Measurements from ENCODE around the gene ARSI.

Gene ARSI

GRCh38 chr5:150315245-150315644 lies 12.5 kb upstream of the ARSI start:
- CTCF ChIA-PET: interaction anchor here (0.6 kb wide), 1 partner anchor 896 kb away, joined by 4 read pairs; no protein-coding TSS in a partner anchor
- POLR2A ChIA-PET: no interaction called here
- TF ChIP-seq BHLHE40 (IDR thresholded peaks at IDR 0.05; ENCODE audit: borderline replicate concordance): no peak
- no peak for TF ChIP-seq PKNOX1 (IDR thresholded peaks at IDR 0.05)
- no peak for TF ChIP-seq FOXK2 (IDR thresholded peaks at IDR 0.05)
- no peak for TF ChIP-seq SUZ12 (IDR thresholded peaks at IDR 0.05)
- TF ChIP-seq CTBP1 (IDR thresholded peaks at IDR 0.05; ENCODE audit: borderline replicate concordance): no peak
- TF ChIP-seq SP1 (IDR thresholded peaks at IDR 0.05): no peak
- TF ChIP-seq NFRKB (IDR thresholded peaks at IDR 0.05): no peak
- TF ChIP-seq L3MBTL2 (conservative IDR thresholded peaks at IDR 0.05): no peak
- no peak for TF ChIP-seq TARDBP (IDR thresholded peaks at IDR 0.05)
- TF ChIP-seq FOXM1 (IDR thresholded peaks at IDR 0.05; ENCODE audit: borderline replicate concordance): no peak
- TF ChIP-seq LEF1 (IDR thresholded peaks at IDR 0.05; ENCODE audit: borderline replicate concordance): no peak
- no peak for TF ChIP-seq ELF4 (IDR thresholded peaks at IDR 0.05)
- TF ChIP-seq FOXA1 (IDR thresholded peaks at IDR 0.05): no peak
- TF ChIP-seq ZNF384 (IDR thresholded peaks at IDR 0.05): no peak
- no peak for TF ChIP-seq ARNT (IDR thresholded peaks at IDR 0.05)
- no peak for TF ChIP-seq HDGF (IDR thresholded peaks at IDR 0.05; ENCODE audit: borderline replicate concordance)
- DNase-seq (ENCODE audit: extremely low spot score): no peak

GRCh38 chr5:150313921-150314716 lies 11.4 kb upstream of the ARSI start:
- no peak for DNase-seq (ENCODE audit: extremely low spot score)
- ChIA-PET CTCF (interaction anchor here (0.7 kb wide), 1 partner anchor 15 kb away, joined by 5 read pairs; no protein-coding TSS in a partner anchor), POLR2A (no interaction called here)
- TF ChIP-seq L3MBTL2 (conservative IDR thresholded peaks at IDR 0.05): no peak
- no peak for TF ChIP-seq CTBP1 (IDR thresholded peaks at IDR 0.05; ENCODE audit: borderline replicate concordance)
- no peak for TF ChIP-seq HDGF (IDR thresholded peaks at IDR 0.05; ENCODE audit: borderline replicate concordance)
- no peak for TF ChIP-seq ZNF384 (IDR thresholded peaks at IDR 0.05)
- TF ChIP-seq LEF1 (IDR thresholded peaks at IDR 0.05; ENCODE audit: borderline replicate concordance): no peak
- no peak for TF ChIP-seq FOXK2 (IDR thresholded peaks at IDR 0.05)
- no peak for TF ChIP-seq PKNOX1 (IDR thresholded peaks at IDR 0.05)
- no peak for TF ChIP-seq SP1 (IDR thresholded peaks at IDR 0.05)
- TF ChIP-seq ARNT (IDR thresholded peaks at IDR 0.05): no peak
- TF ChIP-seq BHLHE40 (IDR thresholded peaks at IDR 0.05; ENCODE audit: borderline replicate concordance): no peak
- TF ChIP-seq ELF4 (IDR thresholded peaks at IDR 0.05): no peak
- TF ChIP-seq FOXA1 (IDR thresholded peaks at IDR 0.05): no peak
- TF ChIP-seq FOXM1 (IDR thresholded peaks at IDR 0.05; ENCODE audit: borderline replicate concordance): no peak
- TF ChIP-seq TARDBP (IDR thresholded peaks at IDR 0.05): no peak
- TF ChIP-seq NFRKB (IDR thresholded peaks at IDR 0.05): no peak

DNA sequence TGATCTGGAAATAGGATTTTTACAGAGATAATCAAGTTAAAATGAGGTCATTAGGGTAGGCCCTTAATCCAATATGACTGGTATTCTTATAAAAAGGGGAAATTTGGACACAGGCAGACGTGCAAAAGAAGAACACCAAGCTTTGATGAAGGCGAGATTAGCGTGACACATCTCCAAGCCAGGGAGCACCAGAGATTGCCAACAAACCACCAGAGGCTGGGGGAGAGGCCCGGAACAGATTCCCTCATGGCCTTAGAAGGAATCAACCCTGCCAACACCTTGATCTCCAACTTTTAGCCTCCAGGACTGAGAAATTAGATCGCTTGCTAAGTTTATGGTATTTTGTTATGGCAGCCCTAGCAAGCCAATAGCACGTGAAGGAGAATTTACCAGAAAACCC lies 10.8 kb upstream of the ARSI start:
- ChIA-PET CTCF (no interaction called here), POLR2A (no interaction called here)
- no peak for DNase-seq (ENCODE audit: extremely low spot score)
- no peak for TF ChIP-seq ZNF384 (IDR thresholded peaks at IDR 0.05)
- no peak for TF ChIP-seq BHLHE40 (IDR thresholded peaks at IDR 0.05; ENCODE audit: borderline replicate concordance)
- no peak for TF ChIP-seq HDGF (IDR thresholded peaks at IDR 0.05; ENCODE audit: borderline replicate concordance)
- no peak for TF ChIP-seq SP1 (IDR thresholded peaks at IDR 0.05)
- no peak for TF ChIP-seq SUZ12 (IDR thresholded peaks at IDR 0.05)
- TF ChIP-seq L3MBTL2 (conservative IDR thresholded peaks at IDR 0.05): no peak
- no peak for TF ChIP-seq ARNT (IDR thresholded peaks at IDR 0.05)
- no peak for TF ChIP-seq ELF4 (IDR thresholded peaks at IDR 0.05)
- TF ChIP-seq FOXK2 (IDR thresholded peaks at IDR 0.05): no peak

- TF ChIP-seq SUZ12 (IDR thresholded peaks at IDR 0.05) (no peak), FOXM1 (IDR thresholded peaks at IDR 0.05; ENCODE audit: borderline replicate concordance) (no peak), FOXA1 (IDR thresholded peaks at IDR 0.05) (no peak), BHLHE40 (IDR thresholded peaks at IDR 0.05; ENCODE audit: borderline replicate concordance) (no peak), PKNOX1 (IDR thresholded peaks at IDR 0.05) (no peak), HDGF (IDR thresholded peaks at IDR 0.05; ENCODE audit: borderline replicate concordance) (no peak), LEF1 (IDR thresholded peaks at IDR 0.05; ENCODE audit: borderline replicate concordance) (no peak), L3MBTL2 (conservative IDR thresholded peaks at IDR 0.05) (no peak), ELF4 (IDR thresholded peaks at IDR 0.05) (no peak), ARNT (IDR thresholded peaks at IDR 0.05) (no peak), SP1 (IDR thresholded peaks at IDR 0.05) (no peak), CTBP1 (IDR thresholded peaks at IDR 0.05; ENCODE audit: borderline replicate concordance) (no peak), ZNF384 (IDR thresholded peaks at IDR 0.05) (no peak), FOXK2 (IDR thresholded peaks at IDR 0.05) (no peak), TARDBP (IDR thresholded peaks at IDR 0.05) (no peak), NFRKB (IDR thresholded peaks at IDR 0.05) (no peak)
- CTCF ChIA-PET: no interaction called here
- POLR2A ChIA-PET: no interaction called here
- no peak for DNase-seq (ENCODE audit: extremely low spot score)
Observed at GRCh38 chr5:150312518-150312917, 9.8 kb upstream of the ARSI start.

- CTCF ChIA-PET: no interaction called here
- no peak for DNase-seq (ENCODE audit: extremely low spot score)
- POLR2A ChIA-PET: no interaction called here
- TF ChIP-seq L3MBTL2 (conservative IDR thresholded peaks at IDR 0.05): no peak
- no peak for TF ChIP-seq ELF4 (IDR thresholded peaks at IDR 0.05)
- no peak for TF ChIP-seq SUZ12 (IDR thresholded peaks at IDR 0.05)
- TF ChIP-seq SP1 (IDR thresholded peaks at IDR 0.05): no peak
- TF ChIP-seq ARNT (IDR thresholded peaks at IDR 0.05): no peak
- no peak for TF ChIP-seq CTBP1 (IDR thresholded peaks at IDR 0.05; ENCODE audit: borderline replicate concordance)
Observed at GRCh38 chr5:150311015-150311692, 8.4 kb upstream of the ARSI start.
